Panc1 (cell line): ENCODE measurements around the gene GLIS1.

ENCODE experiments used
- CTCF ChIP-seq: fragments of 450-650 bp; IDR thresholded peaks from 2 replicates; pipeline ENCODE4 v1.5.1; 2017; ENCODE audit warnings: mild to moderate bottlenecking
- POLR2AphosphoS5 ChIP-seq: IDR thresholded peaks from 2 replicates; pipeline ENCODE4 v1.6.1; 2012; ENCODE audit warnings: mild to moderate bottlenecking, low read depth, low read length, moderate library complexity
- REST ChIP-seq, 2 experiments: IDR thresholded peaks; 2 replicates each; pipeline ENCODE4 v1.6.1; 2011 to 2012; ENCODE audit warnings: low read depth in 2 of 2, control low read depth in 1 of 2, low read length in 1 of 2, mild to moderate bottlenecking in 1 of 2, moderate library complexity in 1 of 2; ENCODE audit not compliant: insufficient read depth in 1 of 2

- TF ChIP-seq CTCF (no peak), REST (IDR thresholded peaks at IDR 0.05; ENCODE audit: insufficient read depth in 1 of 2, low read depth in 2 of 2, low read length in 1 of 2) (no peak), POLR2AphosphoS5 (no peak)
These were observed 198.2 kb downstream of the GLIS1 start for GRCh38 chr1:53540604-53541262.
